ENCODE data around the gene JAG2. TPM values are rescaled to one million over a fixed set of nuclear protein-coding genes. Genes with fewer than 3 reads are reported as not detected.

The JAG2 gene
- total and polyA plus RNA-seq, 2 of the 4 experiments (the other 2 are of a cell fraction) = 0.18 to 0.58 TPM

GRCh38 chr14:105173145-105173544, 4.6 kb upstream of the JAG2 start:
- Histone ChIP-seq H3K23ac (ENCODE audit: low read depth, low read length) (no peak overlapping the region), H2AK5ac (ENCODE audit: low read depth, low read length) (no peak overlapping the region), H4K20me1 (ENCODE audit: insufficient read depth, low read length) (no peaks in the 10 kb centered on the region; the same call in 1 of the 2 replicates), H2BK15ac (ENCODE audit: low read depth, low read length) (no peak overlapping the region), H3K79me1 (ENCODE audit: low read depth in 1 of 2, low read length in 2 of 2) (no peaks in the 10 kb centered on the region), H2BK20ac (ENCODE audit: low read depth, low read length) (no peak overlapping the region), H3K4ac (ENCODE audit: low read depth, low read length) (no peak overlapping the region), H3K18ac (ENCODE audit: low read depth, low read length) (no peak overlapping the region), H3K9me3 (ENCODE audit: control insufficient read depth, insufficient read depth, low read length) (no peaks in the 10 kb centered on the region), H3K4me3 (ENCODE audit: insufficient read depth, low read depth, low read length) (no peak overlapping the region), H3K9ac (ENCODE audit: low read depth, low read length) (no peak overlapping the region), H2AFZ (replicated peaks; ENCODE audit: low read length, poor library complexity) (no peak overlapping the region), H3K4me1 (ENCODE audit: control insufficient read depth, insufficient read depth, low read length) (peaks cover 2% of the 10 kb centered on the region; the same call in 1 of the 2 replicates), H4K91ac (ENCODE audit: insufficient read depth, low read depth, low read length) (no peak overlapping the region), H3K27me3 (ENCODE audit: control insufficient read depth, insufficient read depth, low read length) (peaks cover 31% of the 10 kb centered on the region), H3K27ac (ENCODE audit: insufficient read depth, low read length) (no peak overlapping the region), H2AK9ac (replicated peaks; ENCODE audit: low read depth, low read length, poor library complexity) (no peak overlapping the region), H3K9me1 (ENCODE audit: insufficient read depth, low read length) (no peaks in the 10 kb centered on the region), H4K8ac (ENCODE audit: low read depth in 2 of 2, low read length in 2 of 2) (no peak overlapping the region), H3K4me2 (ENCODE audit: low read depth, low read length) (no peak overlapping the region), H3K56ac (ENCODE audit: extremely low read depth, insufficient read depth, low read length) (no peak overlapping the region), H3K14ac (replicated peaks; ENCODE audit: low read depth, low read length) (no peak overlapping the region), H2BK5ac (ENCODE audit: low read depth, low read length, poor library complexity, severe bottlenecking) (no peak overlapping the region), H2BK120ac (ENCODE audit: low read depth, low read length) (no peak overlapping the region), H3K36me3 (ENCODE audit: control insufficient read depth, insufficient read depth, low read length) (no peaks in the 10 kb centered on the region), H4K5ac (ENCODE audit: low read depth, low read length) (no peak overlapping the region)
- POLR2A ChIA-PET (ENCODE audit: unreplicated experiment) = no interaction called here
- dilution Hi-C loops (cut with HindIII; ENCODE audit: low sequenced_read_pairs, unreplicated experiment) = no loop called here
- no TSS peak for BruUV-seq (replicated peaks)
- intact Hi-C loops (cut with micrococcal nuclease) = no loop called here
- ATAC-seq (ENCODE audit: low read depth) (no peak), DNase-seq (no peak)
- CTCF ChIA-PET = no interaction called here
- TF ChIP-seq MXI1 (IDR thresholded peaks at IDR 0.05; ENCODE audit: borderline replicate concordance, low read depth, low read length) = no peak
- no peak for TF ChIP-seq NFE2L2 (IDR thresholded peaks at IDR 0.05; ENCODE audit: low read depth, low read length)
- no peak for TF ChIP-seq CHD1 (IDR thresholded peaks at IDR 0.05; ENCODE audit: low read depth, low read length)
- TF ChIP-seq CTCF (conservative IDR thresholded peaks at IDR 0.05; ENCODE audit: low read depth, low read length) = no peak
- no peak for TF ChIP-seq RFX5 (IDR thresholded peaks at IDR 0.05; ENCODE audit: low read depth, low read length)
- TF ChIP-seq, protein P1, sequence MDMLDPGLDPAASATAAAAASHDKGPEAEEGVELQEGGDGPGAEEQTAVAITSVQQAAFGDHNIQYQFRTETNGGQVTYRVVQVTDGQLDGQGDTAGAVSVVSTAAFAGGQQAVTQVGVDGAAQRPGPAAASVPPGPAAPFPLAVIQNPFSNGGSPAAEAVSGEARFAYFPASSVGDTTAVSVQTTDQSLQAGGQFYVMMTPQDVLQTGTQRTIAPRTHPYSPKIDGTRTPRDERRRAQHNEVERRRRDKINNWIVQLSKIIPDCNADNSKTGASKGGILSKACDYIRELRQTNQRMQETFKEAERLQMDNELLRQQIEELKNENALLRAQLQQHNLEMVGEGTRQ (IDR thresholded peaks at IDR 0.05; ENCODE audit: low read depth, low read length) = no peak
- TF ChIP-seq MAFK (IDR thresholded peaks at IDR 0.05; ENCODE audit: low read depth, low read length) = no peak
- TF ChIP-seq, protein P2, sequence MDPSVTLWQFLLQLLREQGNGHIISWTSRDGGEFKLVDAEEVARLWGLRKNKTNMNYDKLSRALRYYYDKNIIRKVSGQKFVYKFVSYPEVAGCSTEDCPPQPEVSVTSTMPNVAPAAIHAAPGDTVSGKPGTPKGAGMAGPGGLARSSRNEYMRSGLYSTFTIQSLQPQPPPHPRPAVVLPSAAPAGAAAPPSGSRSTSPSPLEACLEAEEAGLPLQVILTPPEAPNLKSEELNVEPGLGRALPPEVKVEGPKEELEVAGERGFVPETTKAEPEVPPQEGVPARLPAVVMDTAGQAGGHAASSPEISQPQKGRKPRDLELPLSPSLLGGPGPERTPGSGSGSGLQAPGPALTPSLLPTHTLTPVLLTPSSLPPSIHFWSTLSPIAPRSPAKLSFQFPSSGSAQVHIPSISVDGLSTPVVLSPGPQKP (IDR thresholded peaks at IDR 0.05; ENCODE audit: borderline replicate concordance, low read depth, low read length) = no peak
- no peak for TF ChIP-seq RCOR1 (IDR thresholded peaks at IDR 0.05; ENCODE audit: insufficient replicate concordance, low read length)
- no peak for TF ChIP-seq MAZ (IDR thresholded peaks at IDR 0.05; ENCODE audit: borderline replicate concordance, low read depth, low read length)
- TF ChIP-seq FOS (IDR thresholded peaks at IDR 0.05; ENCODE audit: low read depth, low read length) = no peak
- no peak for TF ChIP-seq CEBPB (IDR thresholded peaks at IDR 0.05; ENCODE audit: low read depth, low read length)
- TF ChIP-seq SMC3 (IDR thresholded peaks at IDR 0.05; ENCODE audit: low read depth, low read length) = no peak
- TF ChIP-seq POLR2A (IDR thresholded peaks at IDR 0.05; ENCODE audit: low read depth, low read length) = no peak
- no peak for TF ChIP-seq BHLHE40 (IDR thresholded peaks at IDR 0.05; ENCODE audit: low read depth, low read length)
- WGBS, 2 experiments (ENCODE audit: extremely low coverage in 2 of 2, insufficient read length in 1 of 2) = 74% methylated on average over 5 of the region's 13 CpGs; no CpG with 5 or more reads in 1 of the 2 experiments
- in situ Hi-C loops (cut with MboI; ENCODE audit: low sequenced_read_pairs) = no loop called here

Data from IMR-90 (cell line).